Tibial nerve (tissue), 3 donors: ENCODE measurements around the gene KIF18A.

Experiments used
- POLR2A ChIP-seq, 2 donors: fragments of 450-650 bp; IDR thresholded peaks; one replicate each; pipeline ENCODE4 v1.6.1; 2017; ENCODE audit warnings: antibody characterized with exemption in 2 of 2, mild to moderate bottlenecking in 2 of 2, moderate library complexity in 2 of 2
- TF ChIP-seq, protein P1 (sequence below), 5 experiments: fragments of 200-600 bp in 3 of 5; fragments of 450-650 bp in 2 of 5; sonication (generic) in 3 of 5; IDR thresholded peaks; one replicate each; pipeline ENCODE4 v1.5.1; 2016 to 2019; ENCODE audit warnings: antibody characterized with exemption in 5 of 5, mild to moderate bottlenecking in 3 of 5, moderate library complexity in 2 of 5

GRCh38 chr11:28107191-28107749 lies 686 bp downstream of the KIF18A start:
- TF ChIP-seq, protein P1, sequence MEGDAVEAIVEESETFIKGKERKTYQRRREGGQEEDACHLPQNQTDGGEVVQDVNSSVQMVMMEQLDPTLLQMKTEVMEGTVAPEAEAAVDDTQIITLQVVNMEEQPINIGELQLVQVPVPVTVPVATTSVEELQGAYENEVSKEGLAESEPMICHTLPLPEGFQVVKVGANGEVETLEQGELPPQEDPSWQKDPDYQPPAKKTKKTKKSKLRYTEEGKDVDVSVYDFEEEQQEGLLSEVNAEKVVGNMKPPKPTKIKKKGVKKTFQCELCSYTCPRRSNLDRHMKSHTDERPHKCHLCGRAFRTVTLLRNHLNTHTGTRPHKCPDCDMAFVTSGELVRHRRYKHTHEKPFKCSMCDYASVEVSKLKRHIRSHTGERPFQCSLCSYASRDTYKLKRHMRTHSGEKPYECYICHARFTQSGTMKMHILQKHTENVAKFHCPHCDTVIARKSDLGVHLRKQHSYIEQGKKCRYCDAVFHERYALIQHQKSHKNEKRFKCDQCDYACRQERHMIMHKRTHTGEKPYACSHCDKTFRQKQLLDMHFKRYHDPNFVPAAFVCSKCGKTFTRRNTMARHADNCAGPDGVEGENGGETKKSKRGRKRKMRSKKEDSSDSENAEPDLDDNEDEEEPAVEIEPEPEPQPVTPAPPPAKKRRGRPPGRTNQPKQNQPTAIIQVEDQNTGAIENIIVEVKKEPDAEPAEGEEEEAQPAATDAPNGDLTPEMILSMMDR (IDR thresholded peaks at IDR 0.05) = no peak
- TF ChIP-seq POLR2A (IDR thresholded peaks at IDR 0.05) = no peak
